K562 (cell line): Measurements from ENCODE around the gene SLC38A10. TPM values are rescaled to one million over a fixed set of nuclear protein-coding genes. Genes with fewer than 3 reads are reported as not detected.

Experiments used
- ATAC-seq: fragments of 200-7000 bp; cut with Tn5 transposase; 3 replicates; pipeline ENCODE4 v1.9.1; 2020; ENCODE audit warnings: moderate library complexity
- BruUV-seq: library from RNA; stranded (reverse); fragments of 400-500 nt; replicated peaks from 2 replicates; lab custom pipeline; 2021; lab: Mats Ljungman, UMichigan
- CTCF ChIA-PET: fragments of 300-600 bp; formaldehyde crosslinking; extraction: SDS; loops from one replicate; lab custom pipeline; 2021; ENCODE audit warnings: low intra/inter-chr PET ratio; lab: Yijun Ruan, JAX
- POLR2A ChIA-PET: fragments of 300-600, 350-650 bp; sonication (Branson Sonifier 250); formaldehyde crosslinking; extraction: SDS; loops from one replicate; lab custom pipeline; 2021; ENCODE audit warnings: antibody characterized with exemption, inconsistent platforms; lab: Yijun Ruan, JAX
- DNase-seq, 4 experiments: peaks; one replicate each; pipeline versions ENCODE4 v3.0.0 to v3.0.0-alpha.2; 2011 to 2018; ENCODE audit warnings: low spot score in 3 of 4, mixed read lengths in 3 of 4; ENCODE audit errors: extremely low read depth in 1 of 4
- FAIRE-seq: peaks from 2 replicates; lab custom pipeline; 2011; peaks lifted over from hg19 to GRCh38; lab: Jason Lieb, UNC
- H2AFZ ChIP-seq: 2 replicates; pipeline ENCODE4 v1.6.0; 2011; ENCODE audit warnings: low read depth, low read length, control low read depth, inconsistent platforms
- H3K27ac ChIP-seq: fragments of 200-600 bp; 3 replicates; pipeline ENCODE4 v1.8.0; 2011; ENCODE audit warnings: low read depth, mild to moderate bottlenecking, control low read depth, inconsistent platforms, low read length, moderate library complexity, mixed read lengths; ENCODE audit errors: extremely low read depth
- H3K27me3 ChIP-seq, 2 experiments: fragments of 300-600 bp in 1 of 2; 2 replicates in 1 of 2; 3 replicates in 1 of 2; pipeline versions ENCODE4 v1.6.0 to v1.8.0; 2011; ENCODE audit warnings: inconsistent platforms in 2 of 2, low read length in 2 of 2, mild to moderate bottlenecking in 1 of 2, mixed read lengths in 1 of 2, moderate library complexity in 1 of 2; ENCODE audit not compliant: control insufficient read depth in 2 of 2, insufficient read depth in 2 of 2
- H3K36me3 ChIP-seq: fragments of 300-600 bp; 3 replicates; pipeline ENCODE4 v1.8.0; 2011; ENCODE audit warnings: mild to moderate bottlenecking, low read length, inconsistent platforms; ENCODE audit not compliant: control insufficient read depth, insufficient read depth
- H3K4me1 ChIP-seq, 2 experiments: fragments of 200-600 bp in 1 of 2; replicated peaks in 1 of 2; 2 replicates in 1 of 2; 3 replicates in 1 of 2; pipeline versions ENCODE4 v1.5.1 to v1.8.0; 2011; ENCODE audit warnings: inconsistent platforms in 2 of 2, low read length in 2 of 2, mild to moderate bottlenecking in 1 of 2, mixed read lengths in 1 of 2, moderate library complexity in 1 of 2; ENCODE audit not compliant: control insufficient read depth in 2 of 2, insufficient read depth in 2 of 2
- H3K4me2 ChIP-seq: 2 replicates; pipeline ENCODE4 v1.6.1; 2011; ENCODE audit warnings: low read length, control low read depth, inconsistent platforms, mixed read lengths; ENCODE audit not compliant: insufficient read depth
- H3K4me3 ChIP-seq: fragments of 200-600 bp; sonication (generic), shearing (Covaris generic); 2 replicates; pipeline ENCODE4 v1.5.1; 2016; ENCODE audit warnings: control low read depth, inconsistent platforms
- H3K79me2 ChIP-seq: fragments of 200-600 bp; 3 replicates; pipeline ENCODE4 v1.8.0; 2011; ENCODE audit warnings: low read length, inconsistent platforms; ENCODE audit not compliant: control insufficient read depth, insufficient read depth
- H3K9ac ChIP-seq, 2 experiments: 2 replicates each; pipeline versions ENCODE4 v1.6.0 to v1.6.1; 2011; ENCODE audit warnings: low read depth in 2 of 2, low read length in 2 of 2, control low read depth in 1 of 2, inconsistent platforms in 1 of 2, mild to moderate bottlenecking in 1 of 2, mixed read lengths in 1 of 2; ENCODE audit not compliant: insufficient read depth in 1 of 2
- H3K9me1 ChIP-seq: one replicate; pipeline ENCODE4 v1.6.0; 2011; ENCODE audit warnings: inconsistent platforms, mild to moderate bottlenecking, low read length, moderate library complexity; ENCODE audit not compliant: control insufficient read depth, insufficient read depth
- H3K9me3 ChIP-seq: replicated peaks from 2 replicates; pipeline ENCODE4 v1.5.1; 2011; ENCODE audit warnings: low read depth, low read length, inconsistent platforms; ENCODE audit not compliant: control insufficient read depth, insufficient read depth
- H4K20me1 ChIP-seq: replicated peaks from 2 replicates; pipeline ENCODE4 v1.6.1; 2011; ENCODE audit warnings: low read length, inconsistent platforms, mixed read lengths; ENCODE audit not compliant: control insufficient read depth, insufficient read depth
- FOXP4 ChIP-seq: sonication (generic); formaldehyde crosslinking; IDR thresholded peaks from 2 replicates; pipeline ENCODE4 v1.8.0; 2022; ENCODE audit warnings: mild to moderate bottlenecking, missing genetic modification reagents, borderline replicate concordance
- KLF13 ChIP-seq: fragments of 450-650 bp; IDR thresholded peaks from 2 replicates; pipeline ENCODE4 v1.6.1; 2016; ENCODE audit warnings: missing genetic modification characterization, low read depth, mild to moderate bottlenecking, missing compliant biosample characterization, moderate library complexity, borderline replicate concordance
- MTA1 ChIP-seq: fragments of 450-650 bp; IDR thresholded peaks from 2 replicates; pipeline ENCODE4 v1.6.1; 2017; ENCODE audit warnings: borderline replicate concordance
- MXI1 ChIP-seq: IDR thresholded peaks from 2 replicates; pipeline ENCODE4 v1.6.1; 2011; ENCODE audit warnings: low read depth, mild to moderate bottlenecking, improper control_type of control experiment, low read length
- NFIX ChIP-seq: fragments of 250-450 bp; sonication (Bioruptor Pico); IDR thresholded peaks from 2 replicates; pipeline ENCODE4 v1.4.0; 2020; ENCODE audit warnings: low read depth, mild to moderate bottlenecking, moderate library complexity
- SMARCC2 ChIP-seq: fragments of 450-650 bp; IDR thresholded peaks from 2 replicates; pipeline ENCODE4 v1.6.1; 2017; ENCODE audit warnings: antibody characterized with exemption, moderate library complexity, mild to moderate bottlenecking, low read depth
- ZFPM2 ChIP-seq: fragments of 250-450 bp; sonication (Bioruptor Pico); IDR thresholded peaks from 2 replicates; pipeline ENCODE4 v1.5.1; 2022; ENCODE audit warnings: mild to moderate bottlenecking
- ZNF253 ChIP-seq: fragments of 250-450 bp; sonication (Bioruptor Pico); conservative IDR thresholded peaks from 2 replicates; pipeline ENCODE4 v1.6.1; 2021; ENCODE audit warnings: mild to moderate bottlenecking
- ZNF644 ChIP-seq: fragments of 200-800 bp; sonication (Bioruptor generic); IDR thresholded peaks from 2 replicates; pipeline ENCODE4 v1.6.1; 2016; ENCODE audit warnings: low read depth, missing genetic modification characterization, missing compliant biosample characterization
- WGBS: fragments of 100-300 bp; shearing (Covaris generic); methylation state at CpG from one replicate; pipeline ENCODE4 v1.1.6; 2016; ENCODE audit warnings: low coverage, mixed read lengths; ENCODE audit not compliant: insufficient coverage; ENCODE audit errors: missing lambda C conversion rate; 5-methylcytosine and 5-hydroxymethylcytosine counted together
- in situ Hi-C: fragments of 300-500 bp; cut with MboI; formaldehyde crosslinking; loops from 4 replicates; pipeline ENCODE4 v1.15.0; 2018; ENCODE audit warnings: inconsistent platforms, mixed read lengths
- intact Hi-C: fragments of 100-400 bp; cut with micrococcal nuclease; formaldehyde crosslinking; loops from 2 replicates; pipeline ENCODE4 v1.14.2; 2022
- polyA plus RNA-seq, 8 experiments: library from polyadenylated mRNA; depleted of rRNA in 4 of 8; stranded (reverse) in 5 of 8; unstranded in 3 of 8; fragments of >200 nt; fragmentation: Nextera tagmentation in 2 of 8; fragmentation: Illumina TruSeq in 1 of 8; extraction: Ambion mirVana in 2 of 8; extraction: Trizol in 1 of 8; gene quantifications; 2 replicates each; pipeline versions ENCODE4 v1.2.1 to v1.2.3, GENCODE V29; 2011 to 2014; ENCODE audit warnings: inconsistent platforms in 1 of 8, missing spikeins in 1 of 8
- total RNA-seq, 7 experiments: library from RNA; depleted of rRNA in 6 of 7; stranded (reverse); fragments of >200 nt in 6 of 7; fragmentation: Illumina TruSeq in 2 of 7; extraction: Trizol in 2 of 7; gene quantifications; 2 replicates each; pipeline versions ENCODE4 v1.2.1 to v1.2.3, GENCODE V29; 2011 to 2021; ENCODE audit warnings: low replicate concordance in 1 of 7

Gene SLC38A10
- total and polyA plus RNA-seq, 9 of the 15 experiments (the other 6 are each of a cell fraction or from before 2014, with no cell fraction given), result 0.45 to 54.2 (median 13.8) TPM

DNA sequence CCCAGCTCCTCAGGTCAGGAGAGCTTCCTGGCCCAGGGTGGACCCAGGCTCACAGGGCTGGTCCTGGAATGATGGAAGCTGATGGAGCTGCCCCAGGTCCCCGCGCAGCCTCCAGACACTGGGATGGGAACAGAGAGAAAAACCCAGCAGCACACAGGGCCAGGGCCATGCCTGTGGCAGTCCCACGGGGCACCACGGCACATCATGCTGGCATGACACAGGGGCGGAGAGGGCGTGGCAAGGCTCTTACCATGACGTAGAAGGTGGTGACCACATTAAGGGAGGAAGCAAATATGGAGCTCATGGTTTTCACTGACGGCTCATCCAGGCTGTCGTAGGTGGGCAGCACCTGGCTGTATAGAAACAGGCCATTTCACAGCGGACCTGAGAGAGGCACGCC lies 18.3 kb downstream of the SLC38A10 start (continued):
- TF ChIP-seq FOXP4 (CRISPR knock-in tag) (no peak), ZFPM2 (CRISPR knock-in tag) (no peak), NFIX (CRISPR knock-in tag) (no peak)

GRCh38 chr17:81274471-81274855 lies 20.6 kb downstream of the SLC38A10 start:
- Histone ChIP-seq H3K4me2 (no peak overlapping the region), H3K9me1 (no peaks in the 10 kb centered on the region), H3K27me3 (no peaks in the 10 kb centered on the region), H3K36me3 (peaks cover 72% of the 10 kb centered on the region; the same call in 2 of the 3 replicates), H3K4me3 (no peak overlapping the region), H3K9ac (peak overlapping the region in 1 of 2 experiments; percentile 58; a peak in 2 of 4 replicates), H2AFZ (no peak overlapping the region), H3K79me2 (no peaks in the 10 kb centered on the region), H3K9me3 (no peaks in the 10 kb centered on the region), H3K27ac (no peak overlapping the region), H4K20me1 (no peaks in the 10 kb centered on the region), H3K4me1 (peaks cover 0 to 35% of the 10 kb centered on the region in 2 experiments; a peak in 2 of 5 replicates)
- TF ChIP-seq ZNF253 (CRISPR knock-in tag) (no peak), MXI1 (no peak), MTA1 (no peak), ZNF644 (no peak), SMARCC2 (no peak), KLF13 (tag) (no peak)
- no peak for DNase-seq
- in situ Hi-C loops, result no loop called here
- ChIA-PET POLR2A (interaction anchor here (0.5 to 0.7 kb wide), 4 partner anchors 11 to 239 kb away, joined by 3 to 8 read pairs (median 3); no protein-coding TSS in a partner anchor), CTCF (no interaction called here)
- WGBS, result 91% methylated on average over 11 of the region's 14 CpGs
- ATAC-seq, result no peak
- intact Hi-C loops, result no loop called here
- no TSS peak for BruUV-seq
- FAIRE-seq, result no peak
